ENCODE measurements around the gene PLSCR5.
A peak's percentile ranks its signal among the peaks of the same experiment; 100 is the strongest.

The PLSCR5 gene

GRCh38 chr3:146634346-146634745 lies 29.2 kb upstream of the PLSCR5 start:
- H3K27me3 ChIP-seq = no peaks in the 10 kb centered on the region
- no peaks in the 10 kb centered on the region for H3K4me1 ChIP-seq
- no peak overlapping the region for H3K4me2 ChIP-seq
- no peaks in the 10 kb centered on the region for H4K20me1 ChIP-seq
- H3K4me3 ChIP-seq = no peak overlapping the region
- no peaks in the 10 kb centered on the region for H3K36me3 ChIP-seq
- no peak overlapping the region for H3K9ac ChIP-seq
- H3K27ac ChIP-seq = no peak overlapping the region
- TF ChIP-seq Cebpa-rat (IDR thresholded peaks at IDR 0.05) = no peak
- H3K9me3 ChIP-seq (replicated peaks in 1 of 11) = no peaks in the 10 kb centered on the region

- TF ChIP-seq Cebpa-rat (IDR thresholded peaks at IDR 0.05) = no peak
- Histone ChIP-seq H3K4me3 (no peak overlapping the region), H3K4me2 (no peak overlapping the region), H3K9me3 (replicated peaks in 1 of 11) (no peaks in the 10 kb centered on the region), H3K4me1 (no peaks in the 10 kb centered on the region), H3K27me3 (no peaks in the 10 kb centered on the region), H3K27ac (no peak overlapping the region), H3K36me3 (no peaks in the 10 kb centered on the region), H3K9ac (no peak overlapping the region), H4K20me1 (no peaks in the 10 kb centered on the region)
Observed at GRCh38 chr3:146628671-146629070, 23.5 kb upstream of the PLSCR5 start.

- TF ChIP-seq Cebpa-rat (IDR thresholded peaks at IDR 0.05) = no peak
Observed at GRCh38 chr3:146626403-146627122, 21.4 kb upstream of the PLSCR5 start.

GRCh38 chr3:146625186-146625775 lies 20.1 kb upstream of the PLSCR5 start:
- no peaks in the 10 kb centered on the region for H3K4me1 ChIP-seq
- no peaks in the 10 kb centered on the region for H3K36me3 ChIP-seq
- H3K27ac ChIP-seq = no peak overlapping the region
- no peak for TF ChIP-seq Cebpa-rat (IDR thresholded peaks at IDR 0.05)
- H3K9me3 ChIP-seq (replicated peaks in 1 of 11) = no peaks in the 10 kb centered on the region
- H3K9ac ChIP-seq = no peak overlapping the region
- no peaks in the 10 kb centered on the region for H4K20me1 ChIP-seq
- no peak overlapping the region for H3K4me3 ChIP-seq
- no peaks in the 10 kb centered on the region for H3K27me3 ChIP-seq
- H3K4me2 ChIP-seq = peak overlapping the region in 2 of 11 experiments; percentile 0 to 3; a peak in 1 of 22 replicates

More at GRCh38 chr3:146626403-146627122, 21.4 kb upstream of the PLSCR5 start:
- Histone ChIP-seq H3K4me1 (no peaks in the 10 kb centered on the region), H3K4me2 (no peak overlapping the region), H4K20me1 (no peaks in the 10 kb centered on the region), H3K27me3 (no peaks in the 10 kb centered on the region), H3K27ac (no peak overlapping the region), H3K36me3 (no peaks in the 10 kb centered on the region), H3K4me3 (no peak overlapping the region), H3K9me3 (replicated peaks in 1 of 11) (no peaks in the 10 kb centered on the region), H3K9ac (no peak overlapping the region)

DNA sequence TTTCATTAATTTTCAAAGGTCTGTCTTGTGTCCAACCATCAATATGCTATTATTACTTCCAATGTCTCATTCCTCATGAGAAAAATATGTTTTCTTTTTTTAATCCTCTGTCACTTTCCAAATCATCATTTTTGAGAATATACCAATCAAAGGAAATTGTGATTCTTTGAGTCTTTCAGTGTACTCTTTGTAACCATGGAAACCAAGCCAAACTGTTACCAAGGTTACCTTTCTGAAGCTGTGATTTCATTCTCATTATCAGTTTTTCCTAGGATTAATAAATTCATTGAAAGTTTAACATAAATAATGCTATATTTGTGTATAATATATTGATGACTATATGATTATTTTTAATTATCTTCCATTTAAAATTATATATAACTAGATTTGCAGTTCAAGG lies 16.6 kb upstream of the PLSCR5 start:
- no peaks in the 10 kb centered on the region for H3K36me3 ChIP-seq
- H3K4me1 ChIP-seq = no peaks in the 10 kb centered on the region
- H3K27ac ChIP-seq = no peak overlapping the region
- no peak overlapping the region for H3K9ac ChIP-seq
- H3K9me3 ChIP-seq (replicated peaks in 1 of 11) = no peaks in the 10 kb centered on the region
- no peak for TF ChIP-seq Cebpa-rat (IDR thresholded peaks at IDR 0.05)
- H3K4me3 ChIP-seq = no peak overlapping the region
- no peaks in the 10 kb centered on the region for H3K27me3 ChIP-seq
- no peak overlapping the region for H3K4me2 ChIP-seq
- H4K20me1 ChIP-seq = no peaks in the 10 kb centered on the region

GRCh38 chr3:146612015-146612414 lies 6.9 kb upstream of the PLSCR5 start:
- Histone ChIP-seq H3K27ac (no peak overlapping the region), H3K4me2 (no peak overlapping the region), H3K27me3 (no peaks in the 10 kb centered on the region), H3K36me3 (no peaks in the 10 kb centered on the region), H3K9ac (no peak overlapping the region), H3K4me3 (no peak overlapping the region), H3K9me3 (replicated peaks in 1 of 11) (no peaks in the 10 kb centered on the region), H4K20me1 (no peaks in the 10 kb centered on the region), H3K4me1 (no peaks in the 10 kb centered on the region)
- no peak for TF ChIP-seq Cebpa-rat (IDR thresholded peaks at IDR 0.05)

DNA sequence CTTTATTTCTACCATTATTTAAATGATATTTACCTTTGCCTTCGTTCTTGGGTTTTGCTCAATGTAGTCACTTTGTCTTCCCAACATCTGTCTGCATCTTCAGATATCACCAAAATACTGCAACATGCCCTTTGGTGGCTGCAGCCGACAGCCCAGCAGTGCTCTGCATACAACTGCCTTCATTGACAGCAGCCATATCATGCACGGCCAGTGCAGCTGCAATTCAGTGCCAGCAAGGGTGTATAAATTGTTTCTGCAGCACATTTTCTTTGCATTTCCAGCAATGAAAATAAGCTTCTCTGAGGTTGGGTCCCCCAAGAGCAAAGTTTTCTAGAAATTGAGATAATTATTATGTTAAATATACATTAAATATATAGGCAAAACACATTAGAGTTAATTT lies 6.0 kb upstream of the PLSCR5 start:
- H3K27ac ChIP-seq = no peak overlapping the region

DNA sequence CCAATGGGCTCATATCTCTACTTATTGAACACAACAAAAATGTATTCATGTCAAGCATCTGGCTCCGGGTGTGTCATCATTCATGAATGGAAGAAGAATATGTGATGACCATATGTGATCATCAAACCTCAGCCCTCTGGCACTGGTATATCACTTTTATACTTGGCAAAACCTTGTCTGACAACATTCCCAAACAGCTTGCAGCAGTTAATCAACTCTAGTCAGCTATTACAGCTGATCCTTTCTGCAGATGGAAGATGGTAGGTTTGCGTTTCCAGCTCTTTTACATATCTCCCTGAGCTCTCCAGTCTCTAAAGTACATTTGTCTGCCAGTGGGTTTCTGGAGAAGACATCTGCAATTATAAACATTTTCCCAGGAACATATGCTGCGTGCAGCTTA lies 6.6 kb downstream of the PLSCR5 start:
- H3K4me1 ChIP-seq = no peaks in the 10 kb centered on the region
- no peaks in the 10 kb centered on the region for H3K9me3 ChIP-seq (replicated peaks in 1 of 11)
- H3K36me3 ChIP-seq = no peaks in the 10 kb centered on the region
- no peak for TF ChIP-seq Cebpa-rat (IDR thresholded peaks at IDR 0.05)
- H3K4me2 ChIP-seq = no peak overlapping the region
- H3K9ac ChIP-seq = no peak overlapping the region
- no peak overlapping the region for H3K4me3 ChIP-seq
- no peak overlapping the region for H3K27ac ChIP-seq
- no peaks in the 10 kb centered on the region for H4K20me1 ChIP-seq
- H3K27me3 ChIP-seq = no peaks in the 10 kb centered on the region

More for the DNA sequence above, 6.0 kb upstream of the PLSCR5 start:
- Histone ChIP-seq H3K9me3 (replicated peaks in 1 of 11) (no peaks in the 10 kb centered on the region), H3K36me3 (no peaks in the 10 kb centered on the region), H3K9ac (no peak overlapping the region), H4K20me1 (no peaks in the 10 kb centered on the region), H3K4me3 (no peak overlapping the region), H3K27me3 (no peaks in the 10 kb centered on the region), H3K4me1 (no peaks in the 10 kb centered on the region), H3K4me2 (no peak overlapping the region)
- no peak for TF ChIP-seq Cebpa-rat (IDR thresholded peaks at IDR 0.05)

DNA sequence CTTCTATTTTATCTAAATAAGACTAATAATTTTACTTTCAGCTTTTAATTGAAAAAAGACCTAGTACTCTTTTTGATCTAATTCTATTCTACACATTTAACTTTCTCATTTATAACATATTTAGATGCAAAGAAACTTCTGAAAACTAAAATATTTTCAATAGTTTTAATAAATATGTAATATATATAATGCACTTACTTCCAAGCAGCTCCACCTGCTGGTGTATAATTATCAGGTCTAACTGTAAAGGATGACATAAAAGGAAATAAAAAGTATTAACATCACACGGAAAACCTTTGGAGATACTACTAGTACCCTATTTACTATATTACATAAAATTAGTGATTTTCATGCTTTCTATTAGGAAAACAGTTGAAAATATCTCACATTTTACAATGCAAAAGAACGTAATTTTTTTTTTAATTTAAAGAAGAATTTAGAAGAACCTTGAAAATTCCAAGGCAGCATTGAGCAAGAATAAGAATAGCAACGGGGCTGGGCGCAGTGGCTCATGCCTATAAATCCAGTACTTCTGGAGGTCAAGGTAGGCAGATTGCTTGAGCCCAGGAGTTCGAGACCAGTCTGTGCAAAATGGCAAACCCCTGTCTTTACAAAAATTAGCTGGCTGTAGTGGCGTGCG lies 10.2 kb downstream of the PLSCR5 start:
- Histone ChIP-seq H3K36me3 (no peaks in the 10 kb centered on the region), H3K4me2 (no peak overlapping the region), H3K4me1 (no peaks in the 10 kb centered on the region), H3K4me3 (no peak overlapping the region), H3K27me3 (no peaks in the 10 kb centered on the region), H4K20me1 (no peaks in the 10 kb centered on the region), H3K27ac (no peak overlapping the region), H3K9ac (no peak overlapping the region), H3K9me3 (replicated peaks in 1 of 11) (no peaks in the 10 kb centered on the region)
- TF ChIP-seq Cebpa-rat (IDR thresholded peaks at IDR 0.05) = no peak

DNA sequence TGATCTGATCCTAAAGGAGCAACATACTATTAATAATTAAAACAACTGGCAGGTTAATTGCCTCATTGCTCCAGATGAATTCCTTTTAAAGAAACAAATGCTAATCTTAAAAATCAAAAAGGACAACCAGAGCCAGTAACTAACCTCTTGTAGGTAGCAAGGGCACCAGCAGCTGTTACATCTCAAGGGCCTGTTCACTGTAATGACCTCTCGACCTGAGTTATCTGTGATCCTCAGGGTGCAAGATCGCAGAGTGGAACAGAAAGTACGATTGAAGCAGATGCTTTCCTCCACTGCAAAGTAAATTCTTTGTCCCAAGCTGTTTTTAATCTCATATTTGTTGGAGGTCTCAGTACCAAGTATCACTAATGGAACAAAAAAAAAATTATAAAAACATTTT lies 11.4 kb downstream of the PLSCR5 start:
- Histone ChIP-seq H3K4me2 (no peak overlapping the region), H3K36me3 (no peaks in the 10 kb centered on the region), H3K27me3 (no peaks in the 10 kb centered on the region), H3K27ac (no peak overlapping the region), H3K9me3 (replicated peaks in 1 of 11) (no peaks in the 10 kb centered on the region), H3K4me1 (no peaks in the 10 kb centered on the region), H4K20me1 (no peaks in the 10 kb centered on the region), H3K9ac (no peak overlapping the region), H3K4me3 (no peak overlapping the region)
- no peak for TF ChIP-seq Cebpa-rat (IDR thresholded peaks at IDR 0.05)
